Amniotic stem cell (primary cell): ENCODE results near the gene SCN5A.

Source experiments
- DNase-seq: peaks from one replicate; lab custom pipeline; 2025; lab: John Stamatoyannopoulos, UW

The SCN5A gene

GRCh38 chr3:38600551-38600950 lies 48.9 kb downstream of the SCN5A start:
- no peak for DNase-seq

GRCh38 chr3:38599886-38600285 lies 49.6 kb downstream of the SCN5A start:
- DNase-seq: no peak

- no peak for DNase-seq
Measured at GRCh38 chr3:38598791-38599190, 50.7 kb downstream of the SCN5A start.

GRCh38 chr3:38597502-38598060 lies 51.9 kb downstream of the SCN5A start:
- DNase-seq: no peak

- no peak for DNase-seq
Measured at GRCh38 chr3:38595393-38595792, 54.1 kb downstream of the SCN5A start.

- DNase-seq: no peak
Measured at GRCh38 chr3:38590521-38590920, 59.0 kb downstream of the SCN5A start.

- DNase-seq: no peak
Measured at GRCh38 chr3:38588995-38589937, 60.2 kb downstream of the SCN5A start.

GRCh38 chr3:38588371-38588971 lies 61.0 kb downstream of the SCN5A start:
- DNase-seq: no peak

- no peak for DNase-seq
Measured at GRCh38 chr3:38587548-38588131, 61.8 kb downstream of the SCN5A start.

- no peak for DNase-seq
Measured at GRCh38 chr3:38586546-38587520, 62.7 kb downstream of the SCN5A start.

GRCh38 chr3:38585791-38586420 lies 63.6 kb downstream of the SCN5A start:
- DNase-seq: no peak

- DNase-seq: no peak
Measured at GRCh38 chr3:38583688-38584087, 65.8 kb downstream of the SCN5A start.

- DNase-seq: no peak
Measured at GRCh38 chr3:38582941-38583645, 66.4 kb downstream of the SCN5A start.

GRCh38 chr3:38582316-38582715 lies 67.2 kb downstream of the SCN5A start:
- no peak for DNase-seq

- no peak for DNase-seq
Measured at GRCh38 chr3:38581774-38582173, 67.7 kb downstream of the SCN5A start.

GRCh38 chr3:38580450-38581382 lies 68.8 kb downstream of the SCN5A start:
- DNase-seq: no peak

- DNase-seq: no peak
Measured at GRCh38 chr3:38579551-38580449, 69.7 kb downstream of the SCN5A start.

GRCh38 chr3:38579141-38579540 lies 70.3 kb downstream of the SCN5A start:
- no peak for DNase-seq
